GM23248 (cell line): ENCODE measurements around the gene KCTD6. TPM values are rescaled to one million over a fixed set of nuclear protein-coding genes. Genes with fewer than 3 reads are reported as not detected.
A peak's percentile ranks its signal among the peaks of the same experiment; 100 is the strongest.

ENCODE experiments used
- DNase-seq: peaks from one replicate; pipeline ENCODE4 v3.0.0-alpha.2; 2015
- H2AFZ ChIP-seq: fragments of 200-600 bp; sonication (generic); 2 replicates; pipeline ENCODE4 v1.6.1; 2016; ENCODE audit warnings: antibody characterized with exemption
- H3F3A ChIP-seq: fragments of 200-600 bp; sonication (generic); 2 replicates; pipeline ENCODE4 v1.6.1; 2016; ENCODE audit warnings: mild to moderate bottlenecking, antibody characterized with exemption, mixed run types; ENCODE audit not compliant: insufficient read depth
- H3K27ac ChIP-seq: fragments of 200-600 bp; sonication (generic); 2 replicates; pipeline ENCODE4 v1.5.1; 2016; ENCODE audit warnings: mild to moderate bottlenecking
- H3K27me3 ChIP-seq: fragments of 200-600 bp; sonication (generic); replicated peaks from 2 replicates; pipeline ENCODE4 v1.6.1; 2016; ENCODE audit warnings: mild to moderate bottlenecking; ENCODE audit not compliant: insufficient read depth
- H3K36me3 ChIP-seq: fragments of 200-600 bp; sonication (generic); 2 replicates; pipeline ENCODE4 v1.6.1; 2016; ENCODE audit warnings: low read depth, mild to moderate bottlenecking
- H3K4me1 ChIP-seq: fragments of 200-600 bp; sonication (generic); 2 replicates; pipeline ENCODE4 v1.6.1; 2016; ENCODE audit warnings: mild to moderate bottlenecking; ENCODE audit not compliant: insufficient read depth
- H3K4me2 ChIP-seq: fragments of 200-600 bp; sonication (generic); one replicate; pipeline ENCODE4 v1.6.1; 2016; ENCODE audit warnings: mild to moderate bottlenecking; ENCODE audit not compliant: unreplicated experiment
- H3K4me3 ChIP-seq: fragments of 200-600 bp; sonication (generic); 2 replicates; pipeline ENCODE4 v1.5.1; 2016; ENCODE audit warnings: mild to moderate bottlenecking
- H3K79me2 ChIP-seq: fragments of 200-600 bp; sonication (generic); 2 replicates; pipeline ENCODE4 v1.6.1; 2016; ENCODE audit warnings: mild to moderate bottlenecking; ENCODE audit not compliant: insufficient read depth
- H3K9ac ChIP-seq: fragments of 200-600 bp; sonication (generic); 2 replicates; pipeline ENCODE4 v1.6.1; 2016; ENCODE audit warnings: mild to moderate bottlenecking
- H3K9me2 ChIP-seq: fragments of 200-600 bp; sonication (generic); 2 replicates; pipeline ENCODE4 v1.6.1; 2016; ENCODE audit warnings: mixed run types, mild to moderate bottlenecking, moderate library complexity; ENCODE audit not compliant: insufficient read depth
- H3K9me3 ChIP-seq: fragments of 200-600 bp; sonication (generic); one replicate; pipeline ENCODE4 v1.6.1; 2017; ENCODE audit warnings: low read depth
- H4K20me1 ChIP-seq: fragments of 200-600 bp; sonication (generic); 2 replicates; pipeline ENCODE4 v1.6.0; 2016; ENCODE audit not compliant: insufficient read depth
- EZH2 ChIP-seq: fragments of 200-600 bp; sonication (generic); IDR thresholded peaks from 2 replicates; pipeline ENCODE4 v1.6.1; 2018; ENCODE audit warnings: antibody characterized with exemption, mild to moderate bottlenecking; ENCODE audit not compliant: insufficient read depth, poor library complexity, severe bottlenecking
- EZH2phosphoT487 ChIP-seq: fragments of 200-600 bp; sonication (generic); IDR thresholded peaks from 2 replicates; pipeline ENCODE4 v1.6.1; 2018; ENCODE audit warnings: antibody characterized with exemption, moderate library complexity, mild to moderate bottlenecking, low read depth; ENCODE audit not compliant: insufficient read depth
- WGBS, 2 experiments: methylation state at CpG; one replicate each; pipeline ENCODE4 v1.1.6; 2015 to 2017; ENCODE audit warnings: low lambda C conversion rate in 2 of 2, low coverage in 1 of 2; ENCODE audit errors: missing lambda C conversion rate in 2 of 2; 5-methylcytosine and 5-hydroxymethylcytosine counted together
- in situ Hi-C: fragments of 300-500 bp; cut with MboI; formaldehyde crosslinking; loops from 2 replicates; pipeline ENCODE4 v1.15.0; 2020
- polyA plus RNA-seq: library from polyadenylated mRNA; unstranded; fragments of >200 nt; fragmentation: Nextera tagmentation; extraction: Ambion mirVana; gene quantifications from 2 replicates; pipeline ENCODE4 v1.2.1, GENCODE V29; 2016
- total RNA-seq: library from RNA; depleted of rRNA; stranded (reverse); fragments of >200 nt; shearing (Covaris generic); gene quantifications from 2 replicates; pipeline ENCODE4 v1.2.3, GENCODE V29; 2014

Gene KCTD6
- total and polyA plus RNA-seq, 2 experiments from 2014 or later = 12.8 to 13.7 TPM

DNA sequence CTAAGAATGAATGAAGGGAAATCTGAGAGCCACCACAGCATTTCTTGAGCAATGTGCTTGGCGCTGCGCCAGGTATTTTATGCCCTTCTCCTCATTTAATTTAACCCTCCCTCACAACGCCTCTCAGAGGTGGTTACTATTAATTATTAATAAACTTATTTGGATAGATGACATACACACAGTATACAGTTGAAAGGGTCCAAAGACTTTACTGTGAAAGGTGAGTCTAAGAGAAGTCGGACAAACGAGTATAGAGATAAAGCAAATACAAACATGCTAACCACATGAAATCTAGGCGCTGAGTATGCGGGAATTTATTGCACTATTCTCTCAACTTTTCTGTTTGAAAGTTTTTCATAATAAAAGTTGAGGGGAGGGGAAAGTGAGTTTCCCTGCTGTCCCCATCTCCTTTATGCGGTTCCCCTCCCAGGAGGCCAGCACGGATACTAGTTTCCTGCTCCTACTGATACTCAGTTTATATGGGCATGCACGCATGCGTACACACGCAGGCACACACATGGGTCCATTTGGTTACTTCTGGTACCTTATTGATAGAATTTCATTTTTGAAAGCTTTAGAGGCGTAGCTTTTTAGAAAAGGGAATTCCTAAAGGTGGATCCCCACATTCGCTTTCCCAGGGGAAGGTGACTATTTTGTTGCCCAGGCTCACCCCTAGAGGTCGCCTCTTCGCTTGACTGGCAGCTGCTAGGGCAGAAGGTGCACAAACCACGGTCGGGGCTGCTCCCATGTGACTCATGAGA, 28.5 kb upstream of the KCTD6 start:
- H3K4me1 ChIP-seq = peaks cover 5% of the 10 kb centered on the region; the same call in 1 of the 2 replicates
- in situ Hi-C loops = no loop called here
- H3K36me3 ChIP-seq = no peaks in the 10 kb centered on the region
- H3K79me2 ChIP-seq = no peaks in the 10 kb centered on the region
- no peaks in the 10 kb centered on the region for H4K20me1 ChIP-seq
- H3F3A ChIP-seq = peaks cover 11% of the 10 kb centered on the region; the same call in 1 of the 2 replicates
- H3K27ac ChIP-seq = no peak overlapping the region; the same call in 1 of the 2 replicates
- no peak overlapping the region for H3K9ac ChIP-seq
- peak overlapping the region; percentile 48 for H3K4me3 ChIP-seq
- peak overlapping the region; percentile 51 for H3K4me2 ChIP-seq
- H2AFZ ChIP-seq = peak overlapping the region; percentile 49
- peak; percentile 94 for DNase-seq
- H3K9me2 ChIP-seq = no peaks in the 10 kb centered on the region
- H3K9me3 ChIP-seq = no peaks in the 10 kb centered on the region
- 3 to 4% methylated on average over 18 of the region's 18 CpGs for WGBS, 2 experiments
- no peak for TF ChIP-seq EZH2phosphoT487
- no peak for TF ChIP-seq EZH2
- H3K27me3 ChIP-seq = no peaks in the 10 kb centered on the region

DNA sequence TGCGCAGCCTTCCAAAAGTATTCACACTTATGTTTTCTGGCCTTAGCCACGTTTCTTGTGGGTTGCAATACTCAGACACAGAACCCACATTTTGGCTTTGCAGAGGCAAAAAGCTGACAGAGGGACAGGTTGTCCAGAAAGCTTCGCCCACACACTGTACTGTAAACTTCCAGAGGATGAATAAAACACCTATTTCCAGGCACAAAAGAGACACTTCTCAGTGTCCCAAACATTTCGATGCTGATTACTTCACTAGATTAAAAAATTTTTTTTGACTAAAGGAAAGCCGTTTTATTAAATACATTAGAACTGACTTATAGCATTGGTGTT, 28.0 kb upstream of the KCTD6 start:
- Histone ChIP-seq H3K9me3 (no peaks in the 10 kb centered on the region), H3K36me3 (no peaks in the 10 kb centered on the region), H3K4me2 (peak overlapping the region; percentile 51), H3K9ac (peak overlapping the region; percentile 23; the same call in 1 of the 2 replicates), H3K9me2 (no peaks in the 10 kb centered on the region), H3K27ac (peak overlapping the region; percentile 31), H3K27me3 (no peaks in the 10 kb centered on the region), H3F3A (peaks cover 11% of the 10 kb centered on the region; the same call in 1 of the 2 replicates), H3K4me1 (peaks cover 5% of the 10 kb centered on the region; the same call in 1 of the 2 replicates), H3K4me3 (peak overlapping the region; percentile 48), H4K20me1 (no peaks in the 10 kb centered on the region), H2AFZ (peak overlapping the region; percentile 49), H3K79me2 (no peaks in the 10 kb centered on the region)
- no peak for TF ChIP-seq EZH2phosphoT487
- no peak for TF ChIP-seq EZH2
- no peak for DNase-seq
- WGBS, 2 experiments = 19 to 23% methylated on average over 5 of the region's 5 CpGs
- in situ Hi-C loops = no loop called here

DNA sequence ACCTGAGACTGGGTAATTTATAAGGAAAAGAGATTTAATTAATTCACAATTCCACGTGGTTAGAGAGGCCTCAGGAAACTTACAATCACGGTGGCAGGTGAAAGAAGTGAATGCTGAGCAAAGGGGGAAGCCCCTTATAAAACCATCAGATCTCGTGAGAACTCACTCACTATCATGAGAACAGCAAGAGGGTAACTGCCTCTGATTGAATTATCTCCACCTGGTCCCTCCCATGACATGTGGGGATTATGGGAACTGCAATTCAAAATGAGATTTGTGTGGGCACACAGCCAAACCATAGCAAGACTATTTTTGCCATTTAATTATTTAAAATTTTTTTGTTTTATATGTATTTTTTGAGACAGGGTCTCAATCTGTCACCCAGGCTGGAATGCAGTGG, 27.0 kb upstream of the KCTD6 start:
- peaks cover 5% of the 10 kb centered on the region; the same call in 1 of the 2 replicates for H3K4me1 ChIP-seq
- WGBS, 2 experiments = 85 to 90% methylated on average over 3 of the region's 3 CpGs
- in situ Hi-C loops = no loop called here
- DNase-seq = peak; percentile 14
- H3K79me2 ChIP-seq = no peaks in the 10 kb centered on the region
- H3K27ac ChIP-seq = no peak overlapping the region
- no peak overlapping the region for H3K9ac ChIP-seq
- no peaks in the 10 kb centered on the region for H3K9me3 ChIP-seq
- no peaks in the 10 kb centered on the region for H4K20me1 ChIP-seq
- TF ChIP-seq EZH2phosphoT487 = no peak
- TF ChIP-seq EZH2 = no peak
- H2AFZ ChIP-seq = no peak overlapping the region
- H3K9me2 ChIP-seq = no peaks in the 10 kb centered on the region
- H3K4me3 ChIP-seq = no peak overlapping the region
- no peaks in the 10 kb centered on the region for H3K36me3 ChIP-seq
- no peak overlapping the region for H3K4me2 ChIP-seq
- H3K27me3 ChIP-seq = no peaks in the 10 kb centered on the region
- peaks cover 11% of the 10 kb centered on the region; the same call in 1 of the 2 replicates for H3F3A ChIP-seq

DNA sequence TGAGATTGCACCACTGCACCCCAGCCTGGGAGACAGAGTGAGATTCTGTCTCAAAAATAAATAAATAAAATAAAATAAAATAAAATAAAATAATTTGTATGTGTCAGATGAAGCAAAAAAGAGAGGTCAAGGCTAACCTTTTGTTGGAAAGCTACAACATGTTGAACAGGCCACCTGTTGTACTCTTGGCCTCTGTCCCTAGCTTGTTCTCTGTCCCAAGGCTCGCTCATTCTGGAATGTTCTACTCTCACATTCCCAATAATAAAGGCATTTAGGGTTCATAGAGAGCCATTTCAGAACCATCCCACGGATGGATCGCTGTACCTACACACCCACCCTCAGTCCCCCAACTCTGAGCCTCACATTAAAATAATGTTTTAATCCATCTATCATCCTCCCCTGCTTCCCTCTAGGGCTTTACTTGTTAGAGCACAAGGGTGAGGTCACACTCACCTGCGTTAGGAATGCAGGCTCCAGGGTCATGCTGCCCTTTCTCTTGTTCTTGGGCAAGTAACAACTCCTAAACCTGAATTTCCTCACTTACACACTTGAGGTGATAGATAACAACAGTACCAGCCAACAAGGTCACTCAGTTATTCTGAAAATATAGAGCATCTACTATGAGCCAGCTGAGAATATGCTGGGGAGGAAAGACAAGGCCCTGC, 24.9 kb upstream of the KCTD6 start:
- Histone ChIP-seq H2AFZ (no peak overlapping the region), H4K20me1 (no peaks in the 10 kb centered on the region), H3K27me3 (no peaks in the 10 kb centered on the region), H3K4me2 (no peak overlapping the region), H3K4me3 (no peak overlapping the region), H3F3A (peaks cover 17% of the 10 kb centered on the region; the same call in 1 of the 2 replicates), H3K36me3 (no peaks in the 10 kb centered on the region), H3K9ac (no peak overlapping the region), H3K4me1 (peaks cover 19% of the 10 kb centered on the region), H3K9me2 (no peaks in the 10 kb centered on the region), H3K79me2 (no peaks in the 10 kb centered on the region), H3K27ac (no peak overlapping the region), H3K9me3 (no peaks in the 10 kb centered on the region)
- TF ChIP-seq EZH2phosphoT487 = no peak
- TF ChIP-seq EZH2 = no peak
- DNase-seq = no peak
- 93 to 94% methylated on average over 4 of the region's 4 CpGs for WGBS, 2 experiments
- in situ Hi-C loops = no loop called here
